GM19468 (cell line): ENCODE measurements around the gene IL18RAP.

Source experiments
- ATAC-seq: cut with Tn5 transposase; IDR thresholded peaks from one replicate; pipeline ENCODE4 v1.9.1; 2021; ENCODE audit warnings: mild to moderate bottlenecking, moderate library complexity, moderate number of reproducible peaks; ENCODE audit not compliant: unreplicated experiment; ENCODE audit errors: extremely low read depth

Gene IL18RAP

GRCh38 chr2:102449370-102449974, 26.5 kb downstream of the IL18RAP start:
- ATAC-seq, result no peak

GRCh38 chr2:102451968-102452367, 29.0 kb downstream of the IL18RAP start:
- ATAC-seq, result no peak

- no peak for ATAC-seq
Measured at GRCh38 chr2:102453501-102453900, 30.5 kb downstream of the IL18RAP start.

DNA sequence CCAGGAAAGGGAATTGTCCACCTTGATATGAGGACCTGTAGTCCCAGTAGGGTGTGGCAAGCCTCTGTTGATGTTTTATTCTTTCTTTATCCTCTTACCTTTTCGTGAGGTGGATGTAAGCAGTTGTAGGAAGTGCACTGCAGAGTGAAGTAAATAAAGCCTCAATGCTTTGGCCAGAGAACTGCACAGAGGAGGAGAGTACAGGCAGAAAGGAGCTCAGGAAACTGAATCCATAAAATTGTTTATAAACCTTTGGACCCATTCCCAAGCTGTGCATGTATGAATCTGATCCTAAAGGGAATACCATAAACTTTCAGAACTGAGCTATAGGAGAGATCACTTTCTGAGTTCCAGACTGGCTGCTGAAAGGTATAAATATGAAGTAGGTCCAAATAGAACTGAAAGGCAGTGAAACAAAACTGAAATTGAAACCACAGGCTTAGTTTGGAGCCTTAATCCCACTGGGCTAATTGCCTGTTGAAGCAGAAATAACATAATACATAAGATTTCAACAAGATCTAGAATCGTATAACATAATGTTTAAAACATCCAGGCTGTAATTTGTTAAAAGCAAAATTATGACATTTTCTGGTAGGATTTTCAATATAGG, 32.2 kb downstream of the IL18RAP start:
- no peak for ATAC-seq

- ATAC-seq, result no peak
Measured at GRCh38 chr2:102460467-102460866, 37.5 kb downstream of the IL18RAP start.

GRCh38 chr2:102461188-102461587, 38.2 kb downstream of the IL18RAP start:
- no peak for ATAC-seq

- ATAC-seq, result no peak
Measured at GRCh38 chr2:102463160-102463559, 40.2 kb downstream of the IL18RAP start.

- no peak for ATAC-seq
Measured at GRCh38 chr2:102470168-102470567, 47.2 kb downstream of the IL18RAP start.

DNA sequence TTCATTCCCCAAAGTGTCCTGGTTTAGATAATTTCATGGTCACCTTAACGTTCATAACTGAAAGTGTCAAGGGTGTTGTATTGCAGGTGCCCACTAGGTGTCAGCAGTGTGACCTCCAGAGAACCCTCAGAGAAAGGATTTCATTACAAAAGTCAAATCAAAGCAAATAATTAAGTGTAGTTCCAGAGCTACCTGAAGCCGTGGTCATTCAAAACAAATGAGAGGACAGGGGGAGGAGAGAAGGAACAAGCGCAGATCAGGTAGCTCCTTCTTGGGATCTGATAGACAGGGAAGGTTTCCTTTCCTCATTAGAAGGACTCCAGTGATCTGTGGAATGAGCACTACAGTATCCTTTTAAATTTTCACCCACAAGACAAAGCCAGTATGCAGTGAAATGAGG, 50.1 kb downstream of the IL18RAP start, which contains the start of gene SLC9A4:
TSS of gene SLC9A4 (plus strand) at position 207 of the 400 bp plus-strand sequence. CDS start 534 bp downstream, outside the sequence.
- no peak for ATAC-seq

DNA sequence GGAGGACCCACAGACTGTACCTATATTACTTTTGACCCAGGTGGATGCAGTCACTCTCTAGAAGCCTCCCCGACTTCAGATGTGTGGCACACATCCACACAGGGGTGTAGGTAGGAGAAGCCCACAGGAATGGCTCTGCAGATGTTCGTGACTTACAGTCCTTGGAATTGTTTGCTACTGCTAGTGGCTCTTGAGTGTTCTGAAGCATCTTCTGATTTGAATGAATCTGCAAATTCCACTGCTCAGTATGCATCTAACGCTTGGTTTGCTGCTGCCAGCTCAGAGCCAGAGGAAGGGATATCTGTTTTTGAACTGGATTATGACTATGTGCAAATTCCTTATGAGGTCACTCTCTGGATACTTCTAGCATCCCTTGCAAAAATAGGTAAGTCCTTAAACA, 50.7 kb downstream of the IL18RAP start:
- ATAC-seq, result no peak

DNA sequence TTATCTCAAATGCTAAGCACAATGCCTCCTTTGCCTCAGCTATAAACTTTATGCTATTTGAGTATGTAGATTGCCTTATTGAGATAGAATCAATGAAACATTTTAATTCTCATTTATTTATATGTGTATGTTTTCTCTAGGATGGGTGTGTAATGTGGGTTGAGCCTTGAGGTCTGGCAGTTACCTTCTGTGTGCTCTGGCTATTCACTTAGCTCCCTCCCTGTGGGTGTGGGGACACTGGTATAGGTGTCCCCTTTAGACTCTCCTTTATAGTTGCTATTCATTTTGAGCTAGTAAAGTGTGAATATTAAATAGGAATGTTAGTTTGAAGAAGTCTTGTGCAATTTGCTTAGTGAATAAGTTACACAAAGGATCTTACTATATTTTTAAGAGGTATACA, 51.8 kb downstream of the IL18RAP start:
- no peak for ATAC-seq

- ATAC-seq, result no peak
Measured at GRCh38 chr2:102478686-102479470, 55.9 kb downstream of the IL18RAP start.

- no peak for ATAC-seq
Measured at GRCh38 chr2:102480285-102481195, 57.6 kb downstream of the IL18RAP start.

- ATAC-seq, result no peak
Measured at GRCh38 chr2:102481931-102482330, 59.0 kb downstream of the IL18RAP start.

DNA sequence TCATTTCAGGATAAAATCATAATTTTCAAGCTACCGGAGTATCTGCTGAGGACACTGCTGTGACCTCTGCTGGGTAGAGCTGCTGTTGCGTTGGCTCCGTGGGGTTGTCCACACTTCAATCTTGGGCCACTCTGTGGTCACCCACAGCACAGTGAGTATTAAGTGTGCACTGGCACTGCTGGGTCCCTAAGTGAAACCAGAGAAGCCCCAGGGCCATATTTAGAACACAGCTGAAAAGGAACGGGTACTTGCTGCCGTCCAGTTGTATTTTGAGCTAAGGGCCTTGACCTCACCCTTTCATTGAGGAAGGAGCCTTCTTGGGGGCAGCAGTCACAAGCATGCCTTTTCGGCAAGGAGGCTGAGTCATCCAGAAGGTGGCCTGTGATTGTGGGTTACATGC, 60.1 kb downstream of the IL18RAP start:
- ATAC-seq, result no peak

DNA sequence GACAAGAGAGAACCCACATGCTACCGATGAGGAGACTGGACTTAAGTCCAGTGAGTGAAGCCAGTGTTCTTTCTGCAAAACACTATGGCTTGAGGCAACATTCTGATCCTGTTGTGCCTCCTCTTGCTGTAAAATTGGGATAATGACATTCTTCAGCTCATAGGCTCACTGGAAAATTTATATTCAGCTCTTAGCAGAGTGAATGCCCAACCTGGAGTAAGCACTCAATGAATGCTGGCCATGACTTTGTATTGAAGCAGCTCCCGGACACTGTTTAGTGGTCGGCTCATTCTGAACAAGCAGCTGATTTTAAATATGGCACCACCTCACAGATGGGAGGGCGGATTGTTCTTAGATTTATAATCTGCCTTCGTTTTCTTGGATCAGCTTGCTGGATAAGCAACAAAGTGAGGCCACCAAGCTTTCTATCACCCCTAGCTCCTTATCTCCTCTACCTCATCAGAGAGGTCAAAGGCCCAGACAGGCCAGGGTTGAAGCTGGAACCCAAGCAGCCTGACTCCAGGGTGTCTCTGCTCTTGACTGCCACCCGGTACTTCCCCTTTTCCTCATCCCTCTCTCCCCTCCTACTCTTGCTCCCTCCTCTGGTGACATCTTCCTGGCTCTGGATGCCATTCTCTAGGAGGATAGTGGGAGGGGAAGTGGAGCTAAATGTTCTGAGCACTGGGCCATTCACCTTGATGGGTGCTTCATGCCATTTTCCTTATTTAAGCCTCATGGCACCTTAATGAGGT, 61.5 kb downstream of the IL18RAP start:
- no peak for ATAC-seq

- no peak for ATAC-seq
Measured at GRCh38 chr2:102485147-102485785, 62.3 kb downstream of the IL18RAP start.

DNA sequence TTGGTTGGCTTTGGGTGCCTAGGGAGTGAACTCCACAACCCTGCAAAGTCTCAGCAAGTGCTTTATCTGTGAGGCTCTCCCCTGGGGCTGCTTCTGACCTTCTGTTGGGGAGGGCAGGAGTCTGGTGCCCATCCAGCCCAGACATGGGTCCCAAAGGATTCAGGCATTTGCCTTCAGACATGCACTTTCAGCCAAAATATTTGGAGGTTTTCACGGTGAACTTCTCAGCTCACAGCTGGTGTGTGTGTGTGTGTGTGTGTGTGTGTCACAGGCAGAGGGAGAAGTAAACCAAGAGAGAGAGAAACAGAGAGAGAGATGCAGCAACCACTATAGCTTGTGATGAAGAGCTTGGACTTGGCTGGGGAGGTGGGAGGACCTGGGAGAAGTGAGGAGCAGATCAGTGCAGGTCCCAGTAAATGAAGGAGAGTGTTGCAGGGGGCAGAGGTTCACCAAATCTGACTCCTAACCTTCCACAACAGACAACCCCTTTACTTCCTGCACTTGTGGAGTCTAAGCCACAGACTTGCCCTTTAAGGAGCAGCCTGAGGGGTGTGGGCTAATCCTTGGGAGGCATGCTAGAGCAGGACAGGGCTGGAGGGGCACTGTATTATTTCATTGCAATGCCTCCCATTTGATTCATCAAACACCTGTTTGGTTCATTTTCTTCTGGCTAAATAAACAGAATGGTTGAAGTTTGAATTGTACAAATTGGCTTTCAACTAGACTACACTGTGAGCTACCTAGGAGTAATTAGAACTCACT, 64.2 kb downstream of the IL18RAP start:
- ATAC-seq, result no peak
